Endothelial cell of umbilical vein (primary cell): Measurements from ENCODE around the gene CHADL. TPM values are rescaled to one million over a fixed set of nuclear protein-coding genes. Genes with fewer than 3 reads are reported as not detected.

Experiments
- BruUV-seq: library from RNA; stranded (reverse); fragments of 400-500 nt; replicated peaks from 2 replicates; lab custom pipeline; 2021; lab: Mats Ljungman, UMichigan
- CTCF ChIA-PET: fragments of 300-600, 350-600 bp; sonication (Branson Sonifier 250); formaldehyde crosslinking; loops from one replicate; lab custom pipeline; 2021; ENCODE audit warnings: antibody characterized with exemption, inconsistent platforms; lab: Charles Lee
- POLR2A ChIA-PET: fragments of 300-600, 350-600 bp; sonication (Branson Sonifier 250); formaldehyde crosslinking; loops from one replicate; lab custom pipeline; 2021; ENCODE audit warnings: antibody characterized with exemption, inconsistent platforms; lab: Charles Lee
- DNase-seq: peaks from one replicate; pipeline ENCODE4 v3.0.0-alpha.2; 2011; ENCODE audit warnings: low read depth, low spot score
- FAIRE-seq: peaks from 2 replicates; lab custom pipeline; 2011; peaks lifted over from hg19 to GRCh38; lab: Jason Lieb, UNC
- H2AFZ ChIP-seq: 2 replicates; pipeline ENCODE4 v1.6.0; 2012; ENCODE audit warnings: low read depth, low read length, control low read depth, inconsistent platforms
- H3K27ac ChIP-seq: 2 replicates; pipeline ENCODE4 v1.5.1; 2011; ENCODE audit warnings: low read depth, mild to moderate bottlenecking, control low read depth, low read length, moderate library complexity; ENCODE audit not compliant: insufficient read depth
- H3K27me3 ChIP-seq, 2 experiments: 2 replicates each; pipeline versions ENCODE4 v1.6.0 to v1.6.1; 2011; ENCODE audit warnings: low read length in 2 of 2, mixed read lengths in 1 of 2; ENCODE audit not compliant: control insufficient read depth in 2 of 2, insufficient read depth in 2 of 2
- H3K36me3 ChIP-seq, 2 experiments: 2 replicates in 1 of 2; 3 replicates in 1 of 2; pipeline ENCODE4 v1.5.1; 2011; ENCODE audit warnings: low read length in 2 of 2, mild to moderate bottlenecking in 1 of 2, moderate library complexity in 1 of 2; ENCODE audit not compliant: control insufficient read depth in 2 of 2, insufficient read depth in 2 of 2; ENCODE audit errors: extremely low read depth in 1 of 2
- H3K4me1 ChIP-seq: 3 replicates; pipeline ENCODE4 v1.5.1; 2011; ENCODE audit warnings: mild to moderate bottlenecking, low read length; ENCODE audit not compliant: control insufficient read depth, insufficient read depth; ENCODE audit errors: extremely low read depth
- H3K4me2 ChIP-seq: 2 replicates; pipeline ENCODE4 v1.6.1; 2011; ENCODE audit warnings: low read length, control low read depth, mixed read lengths; ENCODE audit not compliant: insufficient read depth
- H3K4me3 ChIP-seq, 3 experiments: fragments of 200-600 bp in 1 of 3; sonication (generic), shearing (Covaris generic) in 1 of 3; replicated peaks in 1 of 3; 2 replicates each; pipeline ENCODE4 v1.5.1; 2011 to 2016; ENCODE audit warnings: control low read depth in 3 of 3, low read length in 3 of 3, mild to moderate bottlenecking in 2 of 3, inconsistent platforms in 1 of 3, low read depth in 1 of 3, moderate library complexity in 1 of 3; ENCODE audit not compliant: insufficient read depth in 1 of 3
- H3K79me2 ChIP-seq: 2 replicates; pipeline ENCODE4 v1.6.0; 2012; ENCODE audit warnings: low read length, inconsistent platforms; ENCODE audit not compliant: control insufficient read depth, insufficient read depth
- H3K9ac ChIP-seq: replicated peaks from 2 replicates; pipeline ENCODE3; 2011; ENCODE audit warnings: low read length, control low read depth; ENCODE audit not compliant: insufficient read depth; ENCODE audit errors: extremely low read depth
- H3K9me1 ChIP-seq: replicated peaks from 3 replicates; pipeline ENCODE4 v1.6.0; 2011; ENCODE audit warnings: mild to moderate bottlenecking, low read length; ENCODE audit not compliant: control insufficient read depth, insufficient read depth; ENCODE audit errors: extremely low read depth
- H3K9me3 ChIP-seq: replicated peaks from 2 replicates; pipeline ENCODE4 v1.5.1; 2012; ENCODE audit warnings: low read length, inconsistent platforms; ENCODE audit not compliant: control insufficient read depth, insufficient read depth
- H4K20me1 ChIP-seq: replicated peaks from 2 replicates; pipeline ENCODE3; 2011; ENCODE audit warnings: mild to moderate bottlenecking, low read length; ENCODE audit not compliant: control insufficient read depth, insufficient read depth; ENCODE audit errors: extremely low read depth
- CTCF ChIP-seq, 2 donors: IDR thresholded peaks; 1 replicate in 1 of 2; 2 replicates in 1 of 2; pipeline ENCODE4 v1.5.1; 2011; ENCODE audit warnings: low read length in 2 of 2, mild to moderate bottlenecking in 2 of 2, moderate library complexity in 2 of 2, control low read depth in 1 of 2, inconsistent platforms in 1 of 2, low read depth in 1 of 2; ENCODE audit not compliant: insufficient read depth in 1 of 2; ENCODE audit errors: extremely low read depth in 1 of 2
- EZH2 ChIP-seq: IDR thresholded peaks from 2 replicates; pipeline ENCODE4 v1.6.1; 2012; ENCODE audit warnings: borderline replicate concordance, low read depth, mild to moderate bottlenecking, moderate library complexity, low read length, inconsistent platforms; ENCODE audit not compliant: severe bottlenecking
- FOS ChIP-seq: IDR thresholded peaks from 2 replicates; pipeline ENCODE4 v1.6.1; 2011; ENCODE audit warnings: mild to moderate bottlenecking, low read length, moderate library complexity, borderline replicate concordance; ENCODE audit not compliant: insufficient read depth
- JUN ChIP-seq: IDR thresholded peaks from 2 replicates; pipeline ENCODE4 v1.6.1; 2011; ENCODE audit warnings: borderline replicate concordance, low read depth; ENCODE audit not compliant: insufficient read length, insufficient read depth
- MAX ChIP-seq: IDR thresholded peaks from 2 replicates; pipeline ENCODE4 v1.6.1; 2011; ENCODE audit not compliant: insufficient read depth, insufficient read length
- MYC ChIP-seq: IDR thresholded peaks from one replicate; pipeline ENCODE4 v1.6.1; 2011; ENCODE audit warnings: mild to moderate bottlenecking, low read depth, low read length
- POLR2A ChIP-seq: IDR thresholded peaks from 2 replicates; pipeline ENCODE4 v1.6.1; 2012; ENCODE audit warnings: low read depth, mild to moderate bottlenecking, control low read depth, low read length
- dilution Hi-C: fragments of 300-500 bp; cut with MboI; formaldehyde crosslinking; loops from one replicate; pipeline ENCODE4 v1.15.0; 2019; ENCODE audit warnings: low sequenced_read_pairs; ENCODE audit not compliant: extremely low pct_ligation_motif_present
- intact Hi-C: fragments of 100-400 bp; cut with micrococcal nuclease; formaldehyde crosslinking; loops from one replicate; pipeline ENCODE4 v1.10.0; 2022
- polyA plus RNA-seq, 4 experiments: library from polyadenylated mRNA; depleted of rRNA in 3 of 4; stranded (reverse) in 3 of 4; unstranded in 1 of 4; fragments of >200 nt; gene quantifications; 2 replicates each; pipeline versions ENCODE4 v1.2.1 to v1.2.3, GENCODE V29; 2011 to 2012; ENCODE audit warnings: missing spikeins in 1 of 4
- total RNA-seq: library from RNA; stranded (reverse); gene quantifications from 2 replicates; pipeline ENCODE4 v1.2.3, GENCODE V29; 2021

Gene CHADL
- total and polyA plus RNA-seq, 2 donors (not counting 3 experiments of a cell fraction or from before 2014, with no cell fraction given), result 0.69 to 1.1 TPM

DNA sequence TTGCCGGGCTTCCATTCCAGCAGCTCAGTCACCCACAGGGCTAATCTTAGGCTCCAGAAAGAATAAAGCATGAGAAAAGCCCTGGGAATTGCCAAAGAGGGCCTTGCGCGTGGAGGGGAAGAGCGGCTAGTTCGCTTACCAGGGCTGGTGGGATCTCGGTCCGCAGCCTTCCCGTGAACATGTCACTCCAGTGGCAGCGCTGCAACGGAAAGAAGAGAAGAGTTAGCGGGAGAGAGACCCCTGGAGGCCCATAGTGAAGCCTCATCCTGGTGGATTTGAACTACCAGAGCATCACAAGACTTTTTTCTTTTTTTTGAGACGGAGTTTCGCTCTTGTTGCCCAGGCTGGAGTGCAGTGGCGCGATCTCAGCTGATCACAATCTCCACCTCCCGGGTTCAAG is 27.2 kb upstream of the CHADL start:
- intact Hi-C loops, result no loop called here
- no peak for FAIRE-seq
- no peaks in the 10 kb centered on the region for H3K27me3 ChIP-seq
- H3K9me1 ChIP-seq, result no peaks in the 10 kb centered on the region
- H3K36me3 ChIP-seq, result peaks cover 20 to 52% of the 10 kb centered on the region in 2 experiments
- H2AFZ ChIP-seq, result no peak overlapping the region
- no peak for DNase-seq
- no peak overlapping the region for H3K27ac ChIP-seq
- no peak overlapping the region for H3K4me2 ChIP-seq
- H3K9ac ChIP-seq, result no peak overlapping the region
- dilution Hi-C loops, result no loop called here
- CTCF ChIA-PET, result no interaction called here
- no peaks in the 10 kb centered on the region for H4K20me1 ChIP-seq
- BruUV-seq, result no TSS peak
- no peaks in the 10 kb centered on the region for H3K4me1 ChIP-seq
- H3K9me3 ChIP-seq, result no peaks in the 10 kb centered on the region
- H3K79me2 ChIP-seq, result peaks cover 29% of the 10 kb centered on the region
- H3K4me3 ChIP-seq, result no peak overlapping the region
- TF ChIP-seq JUN, result no peak
- TF ChIP-seq MAX, result no peak
- no peak for TF ChIP-seq POLR2A
- TF ChIP-seq EZH2, result no peak
- TF ChIP-seq MYC, result no peak
- POLR2A ChIA-PET, result no interaction called here

DNA sequence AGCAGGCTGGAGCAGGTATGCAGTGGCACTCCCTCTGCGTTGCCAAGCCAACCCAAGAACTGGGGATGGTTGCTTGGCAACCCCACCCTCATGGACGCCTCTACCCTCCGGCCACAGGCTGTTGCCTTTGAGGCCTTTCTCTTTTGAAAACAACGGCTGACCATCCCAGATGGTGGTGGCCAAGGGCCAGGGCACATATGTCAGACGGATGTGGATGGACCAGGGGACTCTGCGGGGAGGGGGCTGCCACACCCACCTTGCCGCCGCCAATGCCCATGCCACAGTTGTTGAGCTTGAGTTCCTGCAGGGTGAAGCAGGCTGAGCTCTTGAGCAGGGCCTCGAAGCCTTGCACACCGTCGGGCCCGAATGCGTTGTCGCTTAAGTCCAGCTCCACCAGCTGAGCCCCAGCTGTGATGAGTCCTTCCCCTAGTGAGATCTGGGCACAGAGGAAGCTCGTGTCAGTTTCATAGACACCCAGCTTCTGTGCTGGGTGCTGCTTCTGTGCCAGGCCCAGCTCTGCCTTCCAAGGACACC is 23.7 kb upstream of the CHADL start:
- Histone ChIP-seq H3K27me3 (no peaks in the 10 kb centered on the region), H3K4me1 (no peaks in the 10 kb centered on the region), H3K4me3 (no peak overlapping the region), H3K36me3 (peaks cover 23 to 56% of the 10 kb centered on the region in 2 experiments), H3K9ac (no peak overlapping the region), H3K9me3 (no peaks in the 10 kb centered on the region), H3K27ac (no peak overlapping the region), H3K9me1 (no peaks in the 10 kb centered on the region), H4K20me1 (no peaks in the 10 kb centered on the region), H3K79me2 (peaks cover 19% of the 10 kb centered on the region), H2AFZ (no peak overlapping the region), H3K4me2 (no peak overlapping the region)
- FAIRE-seq (no peak), DNase-seq (no peak)
- ChIA-PET CTCF (interaction anchor here (0.8 to 1.4 kb wide), 4 partner anchors 9 to 342 kb away, joined by 3 to 4 read pairs (median 4); no protein-coding TSS in a partner anchor), POLR2A (no interaction called here)
- dilution Hi-C loops (no loop called here), intact Hi-C loops (no loop called here)
- BruUV-seq, result no TSS peak
- TF ChIP-seq JUN (no peak), CTCF (IDR thresholded peaks at IDR 0.05; ENCODE audit: extremely low read depth in 1 of 2, insufficient read depth in 1 of 2, low read depth in 1 of 2, low read length in 2 of 2) (no peak), EZH2 (no peak), POLR2A (no peak), MAX (no peak), FOS (no peak)
